ENCODE data around the gene HEBP2. TPM values are rescaled to one million over a fixed set of nuclear protein-coding genes. Genes with fewer than 3 reads are reported as not detected.

The HEBP2 gene
- total RNA-seq, 1 experiment from 2014 or later = 51.6 TPM

GRCh38 chr6:138454981-138455706 lies 51.1 kb downstream of the HEBP2 start:
- no peaks in the 10 kb centered on the region for H3K9me2 ChIP-seq (ENCODE audit: insufficient read depth)
- H3K27ac ChIP-seq (ENCODE audit: low read depth, low read length) = peak overlapping the region; percentile 72
- H3K9ac ChIP-seq (ENCODE audit: low read length) = peak overlapping the region; percentile 37
- H3K79me2 ChIP-seq (ENCODE audit: insufficient read depth, low read length) = no peaks in the 10 kb centered on the region
- H2AFZ ChIP-seq (ENCODE audit: low read depth, low read length, poor library complexity, severe bottlenecking) = peak overlapping the region; percentile 62
- intact Hi-C loops (cut with micrococcal nuclease) = no loop called here
- BruUV-seq (replicated peaks) = TSS peak; percentile 80
- peaks cover 25 to 42% of the 10 kb centered on the region in 2 experiments for H3K4me1 ChIP-seq (ENCODE audit: control insufficient read depth in 1 of 2, insufficient read depth in 2 of 2, low read length in 2 of 2)
- RAD21 ChIA-PET (ENCODE audit: low non-redundant PET in 1 of 2, low total read pairs in 2 of 2, uncharacterized antibody in 2 of 2, unreplicated experiment in 2 of 2) = no interaction called here
- DNase-seq (ENCODE audit: low read depth, low spot score) (peak; percentile 58), ATAC-seq (peak; percentile 85)
- H4K20me1 ChIP-seq (ENCODE audit: insufficient read depth) = no peaks in the 10 kb centered on the region
- peak overlapping the region; percentile 67 for H3K4me2 ChIP-seq (ENCODE audit: low read length)
- peak overlapping the region; percentile 12 to 40 for H3K4me3 ChIP-seq (replicated peaks in 1 of 2; ENCODE audit: low read depth in 1 of 2, low read length in 2 of 2)
- POLR2A ChIA-PET = interaction anchor here (1.0 to 1.6 kb wide), 2 partner anchors 7 to 10 kb away, joined by 3 to 13 read pairs; no protein-coding TSS in a partner anchor
- CTCF ChIA-PET = interaction anchor here (0.9 to 1.3 kb wide), 3 partner anchors 11 to 54 kb away, joined by 3 to 4 read pairs (median 3); no protein-coding TSS in a partner anchor
- H3K36me3 ChIP-seq (ENCODE audit: control insufficient read depth in 1 of 2, insufficient read depth in 2 of 2, low read length in 2 of 2) = no peaks in the 10 kb centered on the region
- TF ChIP-seq CBX3 (IDR thresholded peaks at IDR 0.05; ENCODE audit: low read depth) = 0 out of 2 replicates have a peak, but pooled peaks have one; percentile 10
- no peak for TF ChIP-seq ATF3 (IDR thresholded peaks at IDR 0.05)
- no peak for TF ChIP-seq CTCF (IDR thresholded peaks at IDR 0.05 in 2 of 3, conservative IDR thresholded peaks at IDR 0.05 in 1 of 3; ENCODE audit: borderline replicate concordance in 1 of 3, insufficient read depth in 1 of 3, low read depth in 2 of 3, low read length in 2 of 3)
- peak; percentile 24; the same call in 1 of the 2 replicates for TF ChIP-seq SIN3A (IDR thresholded peaks at IDR 0.05; ENCODE audit: low read depth)
- no peak for TF ChIP-seq ZNF274 (IDR thresholded peaks at IDR 0.05; ENCODE audit: low read depth, low read length)
- no peak for TF ChIP-seq POLR2AphosphoS5 (IDR thresholded peaks at IDR 0.05; ENCODE audit: low read depth, low read length)
- no peak for TF ChIP-seq REST (IDR thresholded peaks at IDR 0.05; ENCODE audit: low read depth)
- TF ChIP-seq SRF (IDR thresholded peaks at IDR 0.05; ENCODE audit: low read depth) = peak; percentile 50; the same call in 1 of the 2 replicates
- 0 out of 2 replicates have a peak, but pooled peaks have one; percentile 49 for TF ChIP-seq MAX (IDR thresholded peaks at IDR 0.05)
- TF ChIP-seq JUND (IDR thresholded peaks at IDR 0.05) = no peak
- TF ChIP-seq CEBPB (IDR thresholded peaks at IDR 0.05; ENCODE audit: low read depth) = 0 out of 2 replicates have a peak, but pooled peaks have one; percentile 39
- TF ChIP-seq SP1 (IDR thresholded peaks at IDR 0.05; ENCODE audit: low read depth) = no peak
- no peak for TF ChIP-seq ZBTB33 (IDR thresholded peaks at IDR 0.05; ENCODE audit: extremely low read depth, insufficient replicate concordance, low read length)
- no peak for TF ChIP-seq ZFX (IDR thresholded peaks at IDR 0.05)
- H3K27me3 ChIP-seq (ENCODE audit: insufficient read depth, low read length) = no peaks in the 10 kb centered on the region
- H3K9me3 ChIP-seq (ENCODE audit: control insufficient read depth in 1 of 2, insufficient read depth in 1 of 2, low read depth in 1 of 2, low read length in 2 of 2) = no peaks in the 10 kb centered on the region
